Measurements from ENCODE around the gene PRR5L.

GRCh38 chr11:36467916-36468315 lies 171.8 kb downstream of the PRR5L start:
- TF ChIP-seq POLR2A (IDR thresholded peaks at IDR 0.05; ENCODE audit: low read depth, low read length) (no peak), POLR2AphosphoS5 (IDR thresholded peaks at IDR 0.05; ENCODE audit: low read depth, low read length) (no peak), TAF1 (IDR thresholded peaks at IDR 0.05; ENCODE audit: borderline replicate concordance, low read depth, low read length) (no peak)
